NOMO-1 treated with dmso at 0.1 percent for 144 hours (cell line): ENCODE measurements around the gene CSMD2.

ENCODE experiments used
- DNase-seq: peaks from one replicate; lab custom pipeline; 2025; ENCODE audit not compliant: unreplicated experiment; lab: John Stamatoyannopoulos, UW

The CSMD2 gene

DNA sequence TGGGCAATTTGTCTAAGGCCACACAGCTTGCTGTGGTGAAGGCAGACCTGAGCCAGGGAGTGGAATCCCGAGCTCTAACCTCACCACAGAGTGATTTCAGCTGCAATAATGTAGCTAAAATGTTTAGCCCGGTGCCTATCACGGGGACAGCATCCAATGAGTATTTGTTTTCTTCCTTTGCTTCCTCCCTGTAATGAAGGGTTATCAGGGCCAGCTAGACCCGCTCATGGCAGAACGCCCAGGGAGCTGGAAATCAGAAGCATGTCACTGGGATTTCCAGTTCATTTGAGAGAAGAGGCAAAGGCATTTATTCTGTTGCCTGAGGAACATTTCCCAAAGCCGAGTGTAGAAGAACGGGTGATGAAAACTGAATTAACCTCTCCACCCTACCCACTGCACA, 509.5 kb downstream of the CSMD2 start:
- no peak for DNase-seq

DNA sequence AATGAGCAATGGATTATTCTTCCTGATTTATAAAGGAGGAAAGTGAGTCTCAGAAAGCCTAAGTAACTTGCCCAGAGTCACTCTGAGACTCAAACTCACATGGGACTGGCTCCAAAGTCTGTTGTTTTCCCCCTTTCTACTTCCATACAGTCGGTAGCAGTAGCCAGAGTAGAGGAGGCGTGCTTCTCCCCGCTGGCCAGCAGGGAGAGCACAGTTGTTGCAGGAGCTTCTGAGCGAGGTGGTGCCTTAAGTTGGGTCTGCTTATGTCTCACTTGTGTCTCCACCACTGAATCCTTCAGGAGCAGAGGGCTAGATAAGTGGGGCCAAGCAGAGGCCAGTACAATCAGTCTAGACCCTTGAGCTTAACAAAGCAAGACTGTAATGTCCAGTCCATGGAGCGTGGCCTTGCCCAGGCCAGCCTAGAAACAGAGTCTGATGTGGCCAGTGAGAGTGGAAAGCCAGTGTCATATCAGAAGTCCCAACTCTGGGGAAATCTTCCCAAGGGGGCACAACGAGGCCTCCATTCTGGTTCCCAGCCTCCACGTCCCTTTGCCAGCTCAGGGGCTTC, 510.7 kb downstream of the CSMD2 start:
- no peak for DNase-seq

DNA sequence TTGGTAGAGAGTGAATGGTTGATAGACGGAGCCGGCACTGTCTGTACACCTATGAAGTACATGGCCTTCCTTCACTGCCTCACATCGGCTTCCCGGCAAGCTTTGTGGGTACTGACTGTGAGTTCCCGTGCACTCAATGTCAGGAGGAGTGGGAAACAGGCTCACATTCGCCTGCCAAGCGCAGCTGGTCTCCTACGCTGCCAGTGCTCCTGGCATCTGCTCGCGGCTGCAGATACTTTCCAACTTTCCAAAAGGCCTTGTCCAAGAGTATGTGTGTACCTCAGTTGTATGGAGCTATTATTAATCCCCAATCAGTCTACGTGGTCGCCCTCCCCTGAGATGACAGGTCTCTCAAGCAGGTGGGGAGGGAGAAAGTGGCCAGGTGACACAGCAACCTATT, 511.8 kb downstream of the CSMD2 start:
- no peak for DNase-seq

DNA sequence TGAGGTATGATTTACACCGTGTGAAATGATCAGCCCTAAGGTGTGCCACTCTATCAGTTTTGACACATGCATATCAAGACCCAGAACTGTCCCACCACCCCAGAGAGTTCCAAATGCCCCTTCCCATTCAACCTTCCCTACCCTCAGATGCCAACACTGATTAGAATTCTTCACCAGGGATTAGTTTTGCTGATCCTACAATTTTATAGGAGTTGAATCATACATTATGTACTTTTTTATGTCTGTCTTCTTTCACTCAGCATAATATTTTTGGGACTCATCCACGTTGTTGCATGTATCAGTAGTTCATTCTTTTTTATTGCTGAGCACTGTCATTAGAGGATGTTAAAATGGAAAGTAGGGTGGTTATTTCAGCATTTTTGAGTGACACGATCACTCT, 514.3 kb downstream of the CSMD2 start:
- DNase-seq, result no peak

DNA sequence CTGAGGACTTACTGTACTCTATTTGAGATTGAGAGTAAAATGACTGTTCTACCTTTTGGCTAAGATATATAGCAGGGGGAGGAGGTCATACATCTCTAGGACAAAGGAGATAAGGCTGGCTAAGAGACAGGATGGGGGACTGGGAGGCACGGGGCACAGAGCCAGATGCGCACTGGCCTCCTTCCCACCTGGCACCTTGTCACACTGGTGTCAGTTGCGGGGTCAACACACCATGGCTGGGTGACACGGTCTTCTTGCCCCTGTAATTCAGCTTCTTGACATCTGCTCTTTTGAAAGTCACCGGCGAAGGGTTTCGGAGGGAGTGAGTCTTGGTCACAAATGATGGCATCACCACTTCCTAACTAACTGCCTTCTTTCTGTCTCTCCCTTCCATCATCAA, 515.3 kb downstream of the CSMD2 start:
- no peak for DNase-seq

DNA sequence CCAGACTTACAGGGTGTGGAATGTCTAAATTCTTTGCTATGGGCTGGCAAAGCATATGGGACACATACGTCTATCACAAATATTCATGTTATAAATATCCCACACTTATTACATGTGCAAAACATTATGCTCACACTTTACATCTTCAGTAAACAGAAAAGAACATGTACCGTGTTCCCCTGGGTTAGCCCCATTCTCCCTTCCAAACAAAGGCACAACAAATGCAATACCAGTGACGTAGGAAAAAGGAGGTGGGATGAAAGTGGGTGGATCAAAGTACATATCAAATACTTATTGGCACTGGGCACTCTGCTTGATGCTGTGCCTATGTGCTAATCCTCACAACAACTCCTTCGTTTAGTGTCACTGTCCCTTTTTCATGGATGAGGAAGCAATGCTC, 521.8 kb downstream of the CSMD2 start:
- no peak for DNase-seq

DNA sequence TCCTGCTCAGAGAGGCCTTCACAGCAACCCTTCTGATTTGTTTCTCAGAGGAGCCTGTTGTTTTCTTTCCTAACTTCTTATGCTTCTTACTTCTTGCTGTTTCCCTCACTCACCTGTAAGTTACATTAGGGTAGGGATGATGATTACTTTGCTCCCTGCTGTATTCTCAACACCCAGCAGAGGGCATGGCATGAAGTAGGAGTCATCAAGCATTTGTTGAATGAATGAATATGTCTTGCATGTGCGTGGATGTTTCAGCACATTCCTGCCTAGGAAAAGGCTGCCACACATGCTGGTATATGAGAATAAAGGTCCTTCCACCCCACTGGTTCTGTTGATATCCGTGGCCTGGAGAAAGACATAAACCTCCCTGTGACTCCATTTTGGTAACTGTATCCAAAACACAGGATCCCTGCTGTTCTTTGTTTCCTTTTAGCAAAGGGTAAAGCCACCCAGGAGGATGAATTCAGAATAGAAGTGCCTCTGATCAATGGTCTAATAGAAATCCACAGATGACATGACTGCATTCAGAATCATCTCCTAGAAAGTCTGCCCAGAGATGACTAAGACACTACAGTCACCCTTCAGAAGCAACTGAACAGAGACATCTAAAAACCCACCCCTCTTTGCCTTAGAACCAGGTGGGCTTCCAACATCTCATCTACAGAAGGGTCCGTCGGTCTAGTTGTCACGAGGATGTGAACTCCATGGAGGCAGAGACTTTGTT, 523.8 kb downstream of the CSMD2 start:
- no peak for DNase-seq

DNA sequence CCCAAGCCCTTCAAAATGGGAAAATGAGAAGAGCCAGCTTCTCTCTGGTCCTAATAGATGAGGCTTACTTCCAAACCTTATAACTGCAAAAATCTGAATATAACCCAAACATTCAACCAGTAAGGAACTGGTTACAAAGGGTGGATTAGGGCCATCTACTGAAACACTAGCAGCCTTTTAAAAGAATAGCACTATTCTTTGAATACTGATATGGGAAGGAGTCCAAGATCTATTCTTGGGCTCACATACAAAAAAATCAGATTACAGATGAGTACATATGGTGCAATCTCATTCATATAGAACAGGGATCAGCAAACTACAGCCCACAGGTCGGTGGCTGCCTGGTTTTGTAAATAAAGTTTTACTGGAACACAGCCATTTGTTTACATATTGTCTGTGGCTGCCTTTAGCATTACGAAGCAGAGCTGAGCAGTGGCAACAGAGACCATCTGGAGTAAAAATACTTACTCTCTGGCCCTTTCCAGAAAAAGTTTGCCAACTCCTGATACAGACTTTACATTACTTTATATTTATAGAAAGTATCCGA, 524.8 kb downstream of the CSMD2 start:
- no peak for DNase-seq

DNA sequence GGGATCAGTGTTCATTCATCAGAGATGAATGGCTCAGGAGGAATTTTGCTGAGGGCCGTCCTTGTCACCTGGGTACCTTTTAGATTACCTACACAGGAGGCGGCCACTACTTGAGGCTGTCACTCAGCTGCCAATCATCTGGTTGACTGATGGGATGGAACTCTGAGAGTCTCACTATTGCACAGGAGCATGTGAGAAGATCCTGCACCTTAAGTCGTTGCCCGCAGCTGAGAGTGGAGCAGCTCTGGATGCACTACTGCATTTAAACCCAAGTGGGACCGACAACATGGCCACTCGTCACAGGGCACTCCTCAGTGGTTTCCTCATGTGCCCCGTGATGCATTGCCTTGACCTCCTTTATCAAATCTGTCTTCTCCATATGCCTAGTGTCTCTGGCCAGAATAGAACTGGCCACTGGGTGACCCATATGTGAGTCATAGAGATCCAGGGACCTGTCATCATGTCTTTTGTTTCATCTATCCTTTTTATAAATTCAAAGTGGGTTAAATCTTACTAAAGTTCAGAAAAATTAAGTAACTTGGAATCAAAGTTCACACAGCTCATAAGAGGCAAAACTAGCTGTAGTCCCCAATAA, 527.1 kb downstream of the CSMD2 start:
- no peak for DNase-seq

DNA sequence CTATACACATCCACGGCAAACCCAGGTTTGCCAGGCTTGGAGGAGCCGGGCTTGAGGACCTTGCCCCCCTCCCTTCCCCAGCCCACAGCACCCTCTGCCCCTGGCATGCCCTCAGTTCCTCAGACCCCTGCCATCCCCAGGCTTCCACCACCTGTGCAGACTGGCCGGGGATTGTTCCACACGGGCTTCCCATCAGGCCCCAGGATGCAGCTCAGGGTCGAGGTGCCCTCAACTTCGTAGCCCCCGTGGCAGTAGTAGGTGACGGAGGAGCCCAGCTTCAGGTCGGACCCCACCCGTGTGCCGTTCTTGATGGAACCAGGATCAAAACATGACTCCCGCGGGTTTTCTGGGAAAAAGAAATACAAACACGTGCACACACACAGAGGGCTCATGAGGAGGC, 528.8 kb downstream of the CSMD2 start:
- no peak for DNase-seq

DNA sequence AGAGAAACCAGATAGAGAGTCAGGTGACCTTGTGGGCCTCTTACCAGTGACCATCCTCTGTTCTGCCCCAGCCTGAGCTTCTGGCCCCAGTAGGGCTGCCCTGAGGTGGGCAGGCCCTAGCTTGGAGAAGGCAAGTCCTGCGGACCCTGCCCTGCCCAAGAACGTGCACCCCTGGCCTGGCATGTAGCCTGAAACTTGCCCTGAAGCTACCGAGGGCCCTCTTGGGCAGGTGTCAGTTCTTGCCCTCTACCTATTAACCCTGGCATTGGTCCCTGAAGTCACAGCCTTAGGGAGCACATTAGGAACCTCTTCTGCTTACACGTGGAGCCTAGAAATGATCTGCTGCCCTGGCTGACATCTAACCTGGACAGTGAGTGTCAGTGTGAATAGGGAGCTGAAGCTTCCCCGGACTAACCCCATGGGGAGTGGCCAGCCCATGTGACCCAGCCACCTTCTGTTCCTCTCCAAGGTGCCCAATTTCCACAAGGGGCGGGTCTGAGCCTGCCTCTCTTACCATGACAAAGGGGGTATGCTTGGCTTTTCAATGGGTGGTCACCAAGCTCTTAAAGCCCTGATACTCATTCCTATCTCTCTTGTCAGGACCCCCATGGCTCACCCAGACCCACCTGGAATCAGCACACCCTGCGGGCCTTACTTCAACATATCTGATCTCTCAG, 529.6 kb downstream of the CSMD2 start:
- no peak for DNase-seq

DNA sequence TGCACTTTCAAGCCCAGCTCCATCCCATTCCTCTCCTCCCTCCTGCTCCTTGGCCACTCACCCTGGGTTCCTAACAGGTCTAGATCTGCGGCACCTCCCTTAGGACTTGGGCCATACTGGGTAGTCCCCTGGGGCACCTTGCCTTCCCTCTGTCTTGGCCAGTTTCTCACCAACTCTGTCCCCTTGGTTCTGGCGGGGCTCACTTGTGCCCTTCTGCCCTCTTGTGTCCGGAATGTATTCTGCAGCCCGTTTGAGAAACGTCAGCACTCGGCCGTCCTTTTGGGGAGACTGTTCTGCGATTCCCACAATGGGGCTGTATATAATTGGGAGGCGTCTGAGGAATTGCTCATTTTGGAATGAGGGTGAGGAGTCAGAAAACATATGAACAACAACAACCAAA, 530.2 kb downstream of the CSMD2 start:
- no peak for DNase-seq

DNA sequence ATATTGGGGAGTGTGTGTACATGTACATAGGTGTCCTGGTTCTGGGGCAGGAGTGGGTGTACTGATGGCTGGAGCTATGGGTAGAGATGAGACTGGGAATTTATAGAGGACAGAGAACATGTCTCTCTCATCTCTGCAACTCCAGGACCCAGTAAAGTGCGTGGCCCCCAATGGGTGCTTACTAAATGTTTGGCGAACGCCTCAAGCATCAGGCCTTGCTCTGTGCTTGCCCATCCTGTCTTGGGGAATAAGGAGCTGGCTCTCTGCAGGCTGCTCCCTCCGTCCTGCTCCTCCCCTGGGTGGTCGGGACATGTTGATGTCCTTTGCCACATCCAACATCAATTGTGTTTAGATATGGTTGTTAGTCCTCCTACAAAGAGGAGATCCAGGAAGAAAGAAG, 530.9 kb downstream of the CSMD2 start:
- no peak for DNase-seq

DNA sequence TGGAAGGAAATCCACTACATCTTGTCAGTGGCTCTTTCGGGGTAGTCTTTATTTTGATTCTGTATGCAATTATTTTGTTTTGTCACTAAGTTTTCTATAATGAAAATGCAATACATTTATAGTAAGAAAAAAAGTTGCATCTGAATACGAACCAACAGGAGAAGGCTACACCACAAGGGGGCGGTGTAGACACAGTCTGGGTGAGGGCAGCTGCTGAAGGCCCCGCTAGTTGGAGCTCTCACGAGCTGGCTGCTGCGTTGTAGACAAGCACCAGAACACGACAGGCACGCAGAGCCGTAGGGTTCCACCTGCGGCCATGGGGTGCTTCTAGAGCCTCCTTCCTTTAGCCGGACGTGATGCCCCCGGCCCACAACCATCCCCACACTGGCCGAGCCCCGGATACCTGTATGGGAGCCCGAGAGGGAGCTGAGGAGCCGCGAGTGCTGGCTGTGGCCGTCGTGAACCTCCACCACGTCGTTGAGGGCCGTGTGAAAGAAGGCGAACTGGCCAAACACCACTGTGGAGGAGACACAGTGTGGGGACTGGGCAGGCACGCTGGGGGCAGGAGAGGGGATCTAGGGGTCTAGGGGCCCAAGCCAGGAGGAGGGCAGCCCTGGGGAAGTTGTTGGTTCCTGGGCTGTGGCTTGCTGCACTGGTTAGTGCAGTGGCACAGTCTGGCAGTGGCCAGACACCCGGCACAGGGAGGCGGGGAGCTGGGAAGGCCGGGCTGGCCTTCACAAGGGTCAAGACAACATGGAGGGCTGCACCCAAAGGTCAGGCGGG, 531.8 kb downstream of the CSMD2 start:
- DNase-seq, result peak; percentile 73

DNA sequence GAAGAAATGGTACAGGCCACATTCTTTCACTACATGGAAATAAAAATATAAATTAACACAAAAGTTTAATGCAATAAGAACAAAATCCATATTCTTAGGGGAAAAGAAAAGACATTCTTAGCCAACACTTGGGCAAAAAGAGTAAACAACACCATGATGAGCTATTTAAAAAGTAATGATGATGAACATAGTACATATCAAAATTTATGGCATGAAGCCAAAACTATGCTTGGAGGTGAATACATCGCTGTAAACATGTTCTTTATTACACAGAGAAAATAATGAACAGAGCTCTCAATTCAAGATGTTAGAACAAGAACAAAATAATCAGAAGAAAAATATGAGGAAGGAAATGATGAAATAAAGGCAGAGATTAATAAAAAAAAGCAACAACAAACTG, 534.3 kb downstream of the CSMD2 start:
- no peak for DNase-seq

DNA sequence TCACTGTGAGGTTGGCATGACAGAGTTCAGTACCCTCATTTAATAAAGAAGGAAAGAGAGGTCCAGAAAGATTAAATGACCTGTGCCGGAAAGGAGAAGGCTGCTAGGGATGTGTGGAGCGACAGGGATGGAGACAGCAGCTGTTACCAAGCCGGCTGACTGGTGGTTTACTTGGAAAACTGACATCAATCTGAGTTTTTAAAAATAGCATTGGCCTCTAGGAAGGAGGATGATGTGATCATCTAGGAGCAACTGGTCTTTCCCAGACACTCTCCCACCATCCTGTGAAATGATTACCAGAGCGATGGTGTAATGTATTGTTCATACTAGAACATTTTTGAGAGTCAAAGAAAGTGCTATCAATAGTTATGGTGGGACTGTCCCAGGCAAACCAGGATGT, 538.2 kb downstream of the CSMD2 start:
- DNase-seq, result no peak

DNA sequence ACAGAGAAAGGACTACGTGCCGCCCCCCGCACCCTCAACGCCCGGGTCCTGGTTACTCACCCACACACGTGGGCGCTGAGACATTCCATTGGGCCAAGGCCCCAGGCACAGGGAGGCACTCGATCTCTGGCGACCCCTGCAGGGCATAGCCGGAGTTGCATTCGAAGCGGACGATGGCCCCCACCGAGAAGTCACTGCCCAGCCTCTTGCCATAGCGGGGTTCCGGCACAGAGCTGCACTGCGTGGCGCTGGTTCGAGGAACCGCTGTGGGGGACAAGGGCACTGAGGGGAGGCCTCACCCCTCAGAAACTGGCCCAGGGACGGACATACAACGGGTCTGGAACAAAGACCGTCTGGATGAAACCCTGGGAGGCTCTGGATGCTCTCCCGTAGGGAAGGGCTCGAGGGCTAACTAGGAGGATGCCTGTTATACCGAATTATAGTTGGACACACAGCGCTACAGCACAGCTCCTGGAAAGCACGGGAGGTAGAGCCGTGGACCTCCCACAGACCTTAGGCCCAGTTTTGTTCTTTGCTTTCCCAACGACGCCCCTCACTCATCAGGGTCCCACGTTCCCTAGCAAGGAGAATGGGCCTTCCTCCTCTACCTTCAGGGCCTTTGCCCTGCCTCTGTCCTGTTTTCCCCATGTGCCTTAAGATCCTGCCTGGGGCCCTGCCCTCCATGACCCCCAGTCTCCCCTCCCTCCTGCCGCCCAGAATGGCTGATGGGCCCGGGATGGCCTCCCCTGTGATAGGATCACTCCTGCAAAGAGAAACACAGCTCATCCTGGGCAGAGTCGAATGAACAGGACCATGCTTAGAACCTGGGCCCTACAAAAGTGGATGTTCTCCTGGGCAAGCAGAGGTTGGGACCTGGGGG, 539.8 kb downstream of the CSMD2 start:
- DNase-seq, result no peak

DNA sequence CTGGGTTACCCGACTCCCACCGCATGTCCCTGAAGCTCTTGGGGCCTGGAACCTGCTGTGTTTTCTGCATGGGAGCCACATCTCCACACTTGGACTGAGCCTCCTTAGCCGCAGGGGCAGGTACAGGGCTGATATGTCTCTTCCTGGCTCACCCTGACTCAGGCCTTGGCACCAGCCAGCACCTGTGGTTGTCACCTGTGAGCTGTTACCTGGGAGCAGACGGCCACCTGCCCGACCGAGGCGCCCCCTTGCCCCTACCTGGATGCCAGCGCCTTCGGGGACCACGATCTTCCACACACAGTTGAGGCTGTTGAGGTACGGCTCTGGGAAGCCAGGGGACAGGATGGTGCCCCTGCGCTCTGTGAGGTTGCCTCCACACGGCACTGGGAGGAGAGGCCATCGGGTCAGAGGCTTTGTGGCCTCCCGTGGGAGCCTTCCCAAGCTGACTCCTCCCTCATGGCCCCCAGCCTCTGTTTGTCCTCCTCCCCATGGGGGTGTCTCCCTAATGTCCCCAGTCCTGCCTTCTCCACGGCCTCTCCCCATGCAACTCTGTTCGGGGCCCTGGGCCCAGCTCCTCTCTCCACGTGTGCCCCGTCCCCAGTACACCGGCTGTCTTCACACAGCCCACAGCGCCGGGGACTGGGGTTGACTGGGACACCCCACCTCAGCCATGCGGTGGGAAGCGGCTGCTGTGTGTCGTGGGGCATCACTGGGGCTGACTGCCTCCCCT, 540.6 kb downstream of the CSMD2 start:
- no peak for DNase-seq

DNA sequence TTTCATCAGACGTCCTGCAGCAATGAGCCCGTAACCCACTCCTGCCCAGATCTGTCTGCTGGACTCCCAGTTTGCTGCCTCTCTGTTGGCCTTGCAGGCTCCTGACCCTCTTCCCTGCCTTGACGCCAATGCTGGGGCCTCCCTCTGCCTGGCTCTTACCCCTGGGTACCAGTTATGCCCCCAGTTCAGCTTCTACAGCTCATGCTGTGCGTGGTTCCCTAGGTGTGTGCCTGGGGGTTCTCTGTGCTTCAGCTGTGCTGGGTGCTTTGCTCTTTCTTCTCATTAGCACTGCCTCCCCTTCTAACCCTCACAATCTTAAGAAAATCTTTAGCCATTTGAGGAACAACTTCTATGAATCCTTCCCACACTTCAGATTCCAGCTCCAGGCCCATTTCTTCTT, 541.2 kb downstream of the CSMD2 start:
- DNase-seq, result no peak

DNA sequence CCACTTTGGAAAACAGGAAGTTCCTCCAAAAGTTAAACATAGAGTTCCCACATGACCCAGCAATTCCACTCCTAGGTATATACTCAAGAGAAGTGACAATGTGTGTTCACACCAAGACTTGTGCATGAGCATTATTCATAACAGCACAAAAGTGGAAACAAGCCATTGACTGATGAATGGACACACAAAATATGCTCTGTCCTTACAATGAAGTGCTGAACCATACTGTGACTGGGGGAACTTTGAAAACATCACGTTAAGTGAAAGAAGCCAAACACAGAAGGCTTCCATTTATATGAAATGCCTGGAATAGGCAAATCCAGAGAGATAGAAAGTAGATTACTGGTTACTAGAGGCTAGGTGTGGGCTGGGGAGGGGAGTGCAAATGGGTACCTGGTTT, 542.3 kb downstream of the CSMD2 start:
- no peak for DNase-seq
